Stimulated activated CD4-positive, alpha-beta T cell treated with anti-CD3 and anti-CD28 coated beads, TNF-alpha, amount 100 ng/mL, for 48 hours (primary cell): ENCODE data around the gene PRPS1L1.

Source experiments
- DNase-seq, 3 donors: peaks; one replicate each; pipeline ENCODE4 v3.0.0-alpha.2; 2020; ENCODE audit warnings: low read depth in 3 of 3

PRPS1L1 gene

DNA sequence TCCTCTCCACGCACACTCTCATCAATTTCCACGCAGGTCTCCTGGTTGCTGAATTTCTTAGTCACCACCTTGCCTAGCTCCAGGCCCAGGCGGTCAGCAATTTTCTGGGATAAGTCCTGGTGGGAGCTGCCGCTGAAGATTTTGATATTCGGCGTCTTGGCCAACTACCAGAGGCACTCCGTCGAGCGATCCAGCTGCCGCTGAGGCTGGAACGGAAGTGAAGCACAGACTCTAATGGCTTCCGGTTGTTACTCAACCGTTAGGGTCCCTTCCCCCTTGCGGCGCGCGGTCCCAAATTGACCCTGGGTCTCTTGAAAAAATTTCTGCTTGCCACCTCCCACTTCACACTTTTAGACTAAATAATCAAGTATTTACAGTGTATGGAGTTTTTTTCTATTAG lies at the start of gene PRPS1L1:
Gene PRPS1L1, minus strand, starts transcription at position 219 of the 400 bp plus-strand sequence.
- DNase-seq, result no peak

GRCh38 chr7:18076461-18076860 lies 48.8 kb upstream of the PRPS1L1 start:
- DNase-seq, result no peak

GRCh38 chr7:18068745-18069144 lies 41.1 kb upstream of the PRPS1L1 start:
- no peak for DNase-seq

DNA sequence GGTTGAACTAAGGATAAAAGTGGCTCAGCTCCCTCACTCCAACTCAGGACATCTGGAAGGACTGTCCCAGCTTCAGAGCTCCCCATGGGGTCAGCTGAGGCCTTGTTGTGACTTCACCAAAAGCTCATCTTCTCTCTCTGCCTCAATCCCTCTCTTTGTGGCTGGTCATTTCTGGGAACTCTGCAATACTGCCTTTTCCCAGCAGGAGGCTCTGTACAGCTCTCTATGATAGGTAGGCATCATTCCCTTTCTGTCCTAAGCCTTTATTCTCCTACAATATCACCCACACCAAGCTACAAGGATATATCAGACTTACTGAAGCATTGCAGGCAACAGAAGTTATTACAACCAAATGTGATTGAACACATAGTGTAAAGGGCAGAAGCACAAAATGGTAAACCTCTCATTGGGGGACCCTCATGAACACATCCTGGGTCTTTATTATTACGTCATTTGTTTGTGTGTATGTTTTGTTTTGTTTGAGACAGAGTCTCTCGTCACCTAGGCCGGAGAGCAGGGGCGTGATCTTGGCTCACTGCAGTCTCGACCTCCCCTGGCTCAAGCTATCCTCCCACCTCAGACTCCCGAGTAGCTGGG lies 36.7 kb upstream of the PRPS1L1 start:
- no peak for DNase-seq

DNA sequence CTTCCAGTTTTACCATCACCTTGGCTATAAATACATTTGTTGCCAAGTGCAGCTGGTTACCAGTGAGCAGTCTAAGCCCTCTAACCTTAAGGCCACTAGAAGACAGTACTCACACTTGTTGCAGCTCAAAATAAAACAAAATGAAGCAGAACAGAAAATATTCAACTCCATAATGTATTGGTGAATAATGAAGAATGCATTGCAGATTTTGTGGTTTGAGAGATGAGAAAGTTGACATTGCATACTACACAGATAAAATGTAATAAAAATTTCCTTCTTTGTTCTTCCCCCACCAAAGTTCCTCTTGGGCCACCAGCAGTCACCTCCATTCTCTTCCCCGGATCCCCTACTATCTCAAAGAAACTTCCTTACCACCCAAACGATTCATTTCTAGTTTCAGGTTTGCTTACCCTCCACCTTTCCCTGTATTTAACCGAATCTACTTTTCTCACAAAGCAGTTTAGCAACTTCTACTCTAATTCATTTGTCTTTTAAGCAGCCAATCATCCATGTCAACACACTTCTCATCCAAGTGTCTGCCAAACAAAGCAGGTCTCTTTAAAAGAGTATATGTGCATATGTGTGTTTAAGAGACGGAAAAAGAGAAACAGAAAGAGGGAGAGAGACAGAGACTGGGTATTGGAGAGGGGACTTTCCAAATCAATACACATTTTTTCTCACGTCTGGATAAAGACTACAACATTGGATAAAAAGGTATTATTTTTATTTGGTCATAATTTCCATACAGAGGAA lies 35.7 kb upstream of the PRPS1L1 start:
- DNase-seq, result no peak

DNA sequence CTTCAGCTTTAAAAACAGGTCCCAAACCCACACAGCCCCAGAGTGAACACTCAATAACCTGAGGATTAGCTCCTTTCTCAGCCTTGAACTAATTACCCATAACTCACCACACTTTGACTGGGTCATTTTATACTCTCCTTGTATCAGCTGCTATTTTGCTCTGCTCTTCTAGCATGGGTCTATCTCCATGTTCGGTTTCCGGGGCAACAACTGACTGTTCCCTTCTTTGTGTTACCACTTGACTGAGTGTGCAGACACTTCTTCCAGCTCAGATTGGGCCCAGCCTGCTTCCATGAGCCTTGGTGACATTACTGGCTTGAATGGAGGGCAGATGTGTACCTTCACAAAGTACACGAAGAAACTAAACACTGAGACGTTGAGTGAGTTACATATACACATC lies 31.5 kb upstream of the PRPS1L1 start:
- no peak for DNase-seq

GRCh38 chr7:18053941-18054340 lies 26.3 kb upstream of the PRPS1L1 start:
- no peak for DNase-seq

- no peak for DNase-seq
These were observed 25.7 kb upstream of the PRPS1L1 start for GRCh38 chr7:18053177-18053928.

DNA sequence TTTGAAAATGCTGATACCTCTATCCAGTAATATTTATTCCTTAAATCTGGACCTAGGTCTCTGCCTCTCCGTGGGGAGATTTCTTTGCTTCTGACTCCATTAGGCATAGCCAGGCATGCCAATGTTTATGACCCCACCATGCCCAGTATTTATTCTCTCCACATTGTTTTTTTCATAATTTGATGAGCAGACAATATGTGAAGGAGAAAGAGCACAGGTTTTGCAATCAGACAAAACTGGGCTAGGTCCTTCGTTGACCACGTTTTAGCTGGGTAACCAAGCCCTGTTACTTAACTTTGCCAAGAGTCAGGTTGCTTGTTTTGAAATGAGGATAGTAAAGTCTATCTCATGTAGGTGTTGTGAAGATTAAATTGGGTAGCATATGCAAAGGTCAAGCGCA lies 21.6 kb upstream of the PRPS1L1 start:
- no peak for DNase-seq

DNA sequence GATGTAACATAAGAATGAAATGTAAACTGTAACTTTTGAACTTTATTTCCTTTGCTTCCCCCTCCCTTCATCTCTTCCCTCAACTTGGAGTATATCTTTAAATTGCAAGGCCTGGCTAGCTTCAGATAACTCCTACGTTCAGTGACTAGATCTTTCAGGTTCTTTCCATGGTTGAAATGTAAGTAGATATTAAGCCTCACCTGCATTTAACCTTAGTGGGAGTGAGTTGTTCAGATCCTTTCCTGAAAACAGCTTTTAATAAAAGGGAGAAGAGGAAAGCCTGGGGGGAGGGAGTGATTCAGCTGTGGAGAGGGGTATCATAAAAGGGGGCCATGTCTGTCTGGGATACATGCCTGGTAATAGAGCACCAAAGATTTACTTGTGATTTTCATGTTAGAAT lies 19.0 kb upstream of the PRPS1L1 start:
- no peak for DNase-seq

DNA sequence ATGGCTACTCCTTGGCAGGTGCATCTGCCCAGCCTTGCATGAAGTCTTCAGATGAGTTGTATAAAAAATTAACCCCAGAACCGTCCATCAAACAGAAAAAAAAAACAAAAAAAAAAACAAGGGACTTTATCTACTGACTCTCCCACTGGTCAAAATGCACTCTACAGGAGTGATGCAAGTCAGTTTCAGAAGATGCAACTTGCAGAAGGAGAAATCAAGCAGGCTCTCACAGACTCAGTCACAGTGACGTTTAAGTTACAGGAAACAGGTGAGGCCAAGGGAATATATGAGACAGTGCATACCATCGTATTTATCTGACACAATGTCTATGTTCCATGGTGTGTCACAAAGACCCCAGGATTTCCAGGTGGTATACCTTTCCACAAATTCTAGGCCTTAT lies 17.5 kb upstream of the PRPS1L1 start:
- no peak for DNase-seq

GRCh38 chr7:18041191-18041590 lies 13.5 kb upstream of the PRPS1L1 start:
- no peak for DNase-seq

- DNase-seq, result no peak
These were observed 12.6 kb upstream of the PRPS1L1 start for GRCh38 chr7:18040196-18040595.

DNA sequence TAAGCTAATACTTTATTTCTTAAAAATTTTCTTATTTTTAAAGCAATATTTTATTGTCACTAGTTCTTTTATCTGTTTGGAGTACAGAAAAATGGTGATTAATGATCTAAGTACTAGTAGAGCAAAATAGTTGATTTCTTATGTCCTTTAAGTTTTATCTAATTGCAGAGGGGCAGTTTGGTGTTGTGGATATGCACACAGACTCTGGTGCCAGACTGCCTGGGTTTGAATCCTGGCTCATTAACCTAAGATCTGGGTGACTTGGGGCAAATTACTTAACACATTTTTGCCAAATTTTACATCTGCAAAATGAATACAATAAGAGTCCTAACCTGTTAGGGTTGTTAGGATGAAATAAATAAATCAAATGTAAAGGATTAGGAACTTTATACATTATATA lies 10.7 kb upstream of the PRPS1L1 start:
- no peak for DNase-seq

- DNase-seq, result no peak
These were observed 10.0 kb upstream of the PRPS1L1 start for GRCh38 chr7:18037609-18038008.

DNA sequence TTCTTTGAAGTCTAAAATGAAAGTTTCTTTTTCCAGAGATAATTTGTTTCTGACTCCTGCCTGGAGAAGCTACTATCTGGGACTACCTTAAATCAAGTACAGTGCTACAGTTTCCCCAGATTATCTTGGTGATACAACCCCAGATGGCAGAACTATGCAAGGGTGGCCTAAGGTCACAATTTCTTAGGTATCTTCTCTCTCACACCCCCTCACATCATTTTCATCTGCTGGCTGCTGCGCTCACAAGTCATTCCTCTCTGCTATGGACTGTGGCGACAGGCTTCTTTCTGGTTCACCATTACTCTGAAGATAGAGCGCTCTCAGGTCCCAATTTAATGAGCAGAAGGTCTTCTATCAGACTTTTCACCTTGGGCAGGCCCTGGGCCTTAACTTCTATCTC lies 9.1 kb upstream of the PRPS1L1 start:
- DNase-seq, result no peak

- no peak for DNase-seq
These were observed 3.1 kb upstream of the PRPS1L1 start for GRCh38 chr7:18030758-18031157.

GRCh38 chr7:18020138-18020715 lies 7.4 kb downstream of the PRPS1L1 start:
- DNase-seq, result no peak

GRCh38 chr7:18019555-18019954 lies 8.1 kb downstream of the PRPS1L1 start:
- no peak for DNase-seq

GRCh38 chr7:18018296-18019215 lies 9.1 kb downstream of the PRPS1L1 start:
- no peak for DNase-seq
